IPS-18a (cell line): ENCODE results near the gene RPTOR.

Experiments used
- H3K27ac ChIP-seq: one replicate; pipeline ENCODE4 v1.5.1; 2013; ENCODE audit warnings: low read length
- H3K27me3 ChIP-seq: one replicate; pipeline ENCODE4 v1.6.1; 2013; ENCODE audit warnings: mild to moderate bottlenecking, low read length; ENCODE audit not compliant: control insufficient read depth, insufficient read depth
- H3K36me3 ChIP-seq: one replicate; pipeline ENCODE4 v1.6.1; 2013; ENCODE audit warnings: low read depth, low read length; ENCODE audit not compliant: control insufficient read depth
- H3K4me1 ChIP-seq: one replicate; pipeline ENCODE4 v1.6.1; 2013; ENCODE audit warnings: low read depth, low read length; ENCODE audit not compliant: control insufficient read depth
- H3K4me3 ChIP-seq: one replicate; pipeline ENCODE4 v1.5.1; 2013; ENCODE audit warnings: low read length
- H3K9ac ChIP-seq: one replicate; pipeline ENCODE4 v1.6.1; 2013; ENCODE audit warnings: mild to moderate bottlenecking, low read length, moderate library complexity
- H3K9me3 ChIP-seq: one replicate; pipeline ENCODE4 v1.6.1; 2013; ENCODE audit warnings: low read depth, low read length; ENCODE audit not compliant: control insufficient read depth

RPTOR gene

GRCh38 chr17:80726558-80727408, 182.1 kb downstream of the RPTOR start:
- no peak overlapping the region for H3K9ac ChIP-seq
- no peak overlapping the region for H3K4me3 ChIP-seq
- H3K36me3 ChIP-seq, result no peaks in the 10 kb centered on the region
- H3K27me3 ChIP-seq, result no peaks in the 10 kb centered on the region
- H3K4me1 ChIP-seq, result no peaks in the 10 kb centered on the region
- no peaks in the 10 kb centered on the region for H3K9me3 ChIP-seq
- no peak overlapping the region for H3K27ac ChIP-seq

- H3K4me3 ChIP-seq, result no peak overlapping the region
- no peak overlapping the region for H3K9ac ChIP-seq
- H3K9me3 ChIP-seq, result no peaks in the 10 kb centered on the region
- no peak overlapping the region for H3K27ac ChIP-seq
- peaks cover 2% of the 10 kb centered on the region for H3K4me1 ChIP-seq
- no peaks in the 10 kb centered on the region for H3K36me3 ChIP-seq
- H3K27me3 ChIP-seq, result no peaks in the 10 kb centered on the region
Observed at GRCh38 chr17:80727409-80727755, 182.7 kb downstream of the RPTOR start.

- no peak overlapping the region for H3K4me3 ChIP-seq
- peaks cover 3% of the 10 kb centered on the region for H3K4me1 ChIP-seq
- H3K9ac ChIP-seq, result no peak overlapping the region
- no peaks in the 10 kb centered on the region for H3K27me3 ChIP-seq
- H3K27ac ChIP-seq, result no peak overlapping the region
- H3K9me3 ChIP-seq, result no peaks in the 10 kb centered on the region
- no peaks in the 10 kb centered on the region for H3K36me3 ChIP-seq
Observed at GRCh38 chr17:80729016-80729415, 184.4 kb downstream of the RPTOR start.

- H3K36me3 ChIP-seq, result no peaks in the 10 kb centered on the region
- no peak overlapping the region for H3K9ac ChIP-seq
- no peaks in the 10 kb centered on the region for H3K27me3 ChIP-seq
- no peaks in the 10 kb centered on the region for H3K9me3 ChIP-seq
- no peak overlapping the region for H3K4me3 ChIP-seq
- H3K27ac ChIP-seq, result no peak overlapping the region
- H3K4me1 ChIP-seq, result peaks cover 3% of the 10 kb centered on the region
Observed at GRCh38 chr17:80729761-80730160, 185.1 kb downstream of the RPTOR start.

GRCh38 chr17:80730739-80731138, 186.1 kb downstream of the RPTOR start:
- no peak overlapping the region for H3K27ac ChIP-seq

GRCh38 chr17:80731323-80731722, 186.7 kb downstream of the RPTOR start:
- no peak overlapping the region for H3K4me3 ChIP-seq
- no peak overlapping the region for H3K27ac ChIP-seq
- no peaks in the 10 kb centered on the region for H3K36me3 ChIP-seq
- H3K27me3 ChIP-seq, result no peaks in the 10 kb centered on the region
- no peaks in the 10 kb centered on the region for H3K9me3 ChIP-seq
- peaks cover 3% of the 10 kb centered on the region for H3K4me1 ChIP-seq
- H3K9ac ChIP-seq, result no peak overlapping the region

More at GRCh38 chr17:80730739-80731138, 186.1 kb downstream of the RPTOR start:
- Histone ChIP-seq H3K27me3 (no peaks in the 10 kb centered on the region), H3K9ac (no peak overlapping the region), H3K36me3 (no peaks in the 10 kb centered on the region), H3K9me3 (no peaks in the 10 kb centered on the region), H3K4me1 (peaks cover 3% of the 10 kb centered on the region), H3K4me3 (no peak overlapping the region)

- Histone ChIP-seq H3K4me3 (no peak overlapping the region), H3K4me1 (peaks cover 3% of the 10 kb centered on the region), H3K9me3 (no peaks in the 10 kb centered on the region), H3K36me3 (no peaks in the 10 kb centered on the region), H3K9ac (no peak overlapping the region), H3K27me3 (no peaks in the 10 kb centered on the region), H3K27ac (no peak overlapping the region)
Observed at GRCh38 chr17:80732268-80732667, 187.6 kb downstream of the RPTOR start.

GRCh38 chr17:80737106-80738019, 192.7 kb downstream of the RPTOR start:
- Histone ChIP-seq H3K9ac (no peak overlapping the region), H3K4me3 (no peak overlapping the region), H3K27ac (no peak overlapping the region), H3K4me1 (peaks cover 15% of the 10 kb centered on the region), H3K36me3 (no peaks in the 10 kb centered on the region), H3K27me3 (no peaks in the 10 kb centered on the region), H3K9me3 (no peaks in the 10 kb centered on the region)

- Histone ChIP-seq H3K9ac (no peak overlapping the region), H3K27ac (no peak overlapping the region), H3K4me3 (no peak overlapping the region)
Observed at GRCh38 chr17:80738020-80738808, 193.6 kb downstream of the RPTOR start.

GRCh38 chr17:80738987-80739730, 194.5 kb downstream of the RPTOR start:
- no peak overlapping the region for H3K4me3 ChIP-seq
- H3K4me1 ChIP-seq, result peaks cover 14% of the 10 kb centered on the region
- no peaks in the 10 kb centered on the region for H3K27me3 ChIP-seq
- no peaks in the 10 kb centered on the region for H3K36me3 ChIP-seq
- no peaks in the 10 kb centered on the region for H3K9me3 ChIP-seq
- no peak overlapping the region for H3K9ac ChIP-seq
- H3K27ac ChIP-seq, result no peak overlapping the region

More at GRCh38 chr17:80738020-80738808, 193.6 kb downstream of the RPTOR start:
- no peaks in the 10 kb centered on the region for H3K36me3 ChIP-seq
- H3K4me1 ChIP-seq, result peaks cover 14% of the 10 kb centered on the region
- H3K27me3 ChIP-seq, result no peaks in the 10 kb centered on the region
- no peaks in the 10 kb centered on the region for H3K9me3 ChIP-seq
